OCI-LY1 (cell line): ENCODE data around the gene NAV2.

ENCODE experiments used
- H2AFZ ChIP-seq: fragments of 200-600 bp; sonication (generic), shearing (Covaris generic); 2 replicates; pipeline ENCODE4 v1.6.0; 2014; ENCODE audit warnings: antibody characterized with exemption, mild to moderate bottlenecking, low read length
- H3F3A ChIP-seq: fragments of 200-600 bp; sonication (generic), shearing (Covaris generic); 2 replicates; pipeline ENCODE4 v1.6.0; 2014; ENCODE audit warnings: mild to moderate bottlenecking, antibody characterized with exemption, low read length, moderate library complexity; ENCODE audit not compliant: insufficient read depth
- H3K27ac ChIP-seq: fragments of 200-600 bp; sonication (generic); 2 replicates; pipeline ENCODE4 v1.5.1; 2014; ENCODE audit warnings: low read length, mixed run types, mild to moderate bottlenecking, low read depth; ENCODE audit not compliant: poor library complexity, severe bottlenecking
- H3K27me3 ChIP-seq: fragments of 200-600 bp; sonication (generic); 2 replicates; pipeline ENCODE4 v1.6.0; 2014; ENCODE audit warnings: antibody characterized with exemption, mild to moderate bottlenecking, low read length, moderate library complexity; ENCODE audit not compliant: insufficient read depth
- H3K36me3 ChIP-seq: fragments of 200-600 bp; sonication (generic); 2 replicates; pipeline ENCODE4 v1.6.1; 2014; ENCODE audit warnings: mild to moderate bottlenecking, antibody characterized with exemption, low read length, moderate library complexity, mixed read lengths; ENCODE audit not compliant: insufficient read depth
- H3K4me1 ChIP-seq: fragments of 200-600 bp; sonication (generic); 2 replicates; pipeline ENCODE4 v1.5.1; 2014; ENCODE audit warnings: mild to moderate bottlenecking, low read length, moderate library complexity; ENCODE audit not compliant: insufficient read depth, severe bottlenecking
- H3K4me2 ChIP-seq: fragments of 200-600 bp; sonication (generic), shearing (Covaris generic); 2 replicates; pipeline ENCODE4 v1.6.1; 2014; ENCODE audit warnings: low read length
- H3K4me3 ChIP-seq: fragments of 200-600 bp; sonication (generic); 2 replicates; pipeline ENCODE4 v1.5.1; 2014; ENCODE audit warnings: low read length, low read depth, mild to moderate bottlenecking, mixed read lengths; ENCODE audit not compliant: poor library complexity, severe bottlenecking
- H3K79me2 ChIP-seq: fragments of 200-600 bp; shearing (Covaris generic); 2 replicates; pipeline ENCODE4 v1.6.1; 2016; ENCODE audit warnings: mixed run types, low read length, mixed read lengths; ENCODE audit not compliant: insufficient read depth
- H3K9ac ChIP-seq: fragments of 200-600 bp; sonication (generic), shearing (Covaris generic); 2 replicates; pipeline ENCODE4 v1.6.1; 2014; ENCODE audit warnings: mild to moderate bottlenecking, low read length, mixed read lengths
- H3K9me2 ChIP-seq: fragments of 200-600 bp; sonication (generic), shearing (Covaris generic); 2 replicates; pipeline ENCODE4 v1.6.1; 2014; ENCODE audit warnings: low read depth, mild to moderate bottlenecking, low read length, mixed read lengths
- H3K9me3 ChIP-seq: fragments of 200-600 bp; shearing (Covaris generic); 2 replicates; pipeline ENCODE4 v1.6.1; 2014; ENCODE audit warnings: low read length, mixed read lengths
- H4K20me1 ChIP-seq: fragments of 200-600 bp; sonication (generic), shearing (Covaris generic); 2 replicates; pipeline ENCODE4 v1.6.0; 2016; ENCODE audit warnings: mild to moderate bottlenecking, low read length; ENCODE audit not compliant: insufficient read depth
- CTCF ChIP-seq: fragments of 200-600 bp; sonication (generic), shearing (Covaris generic); IDR thresholded peaks from 2 replicates; pipeline ENCODE4 v1.5.1; 2017; ENCODE audit warnings: mild to moderate bottlenecking, antibody characterized with exemption, low read length, moderate library complexity, mixed read lengths
- EZH2 ChIP-seq: fragments of 200-600 bp; sonication (generic), shearing (Covaris generic); IDR thresholded peaks from 2 replicates; pipeline ENCODE4 v1.8.0; 2017; ENCODE audit warnings: borderline replicate concordance, mixed run types, mild to moderate bottlenecking, antibody characterized with exemption, low read length, moderate library complexity, mixed read lengths

NAV2 gene

DNA sequence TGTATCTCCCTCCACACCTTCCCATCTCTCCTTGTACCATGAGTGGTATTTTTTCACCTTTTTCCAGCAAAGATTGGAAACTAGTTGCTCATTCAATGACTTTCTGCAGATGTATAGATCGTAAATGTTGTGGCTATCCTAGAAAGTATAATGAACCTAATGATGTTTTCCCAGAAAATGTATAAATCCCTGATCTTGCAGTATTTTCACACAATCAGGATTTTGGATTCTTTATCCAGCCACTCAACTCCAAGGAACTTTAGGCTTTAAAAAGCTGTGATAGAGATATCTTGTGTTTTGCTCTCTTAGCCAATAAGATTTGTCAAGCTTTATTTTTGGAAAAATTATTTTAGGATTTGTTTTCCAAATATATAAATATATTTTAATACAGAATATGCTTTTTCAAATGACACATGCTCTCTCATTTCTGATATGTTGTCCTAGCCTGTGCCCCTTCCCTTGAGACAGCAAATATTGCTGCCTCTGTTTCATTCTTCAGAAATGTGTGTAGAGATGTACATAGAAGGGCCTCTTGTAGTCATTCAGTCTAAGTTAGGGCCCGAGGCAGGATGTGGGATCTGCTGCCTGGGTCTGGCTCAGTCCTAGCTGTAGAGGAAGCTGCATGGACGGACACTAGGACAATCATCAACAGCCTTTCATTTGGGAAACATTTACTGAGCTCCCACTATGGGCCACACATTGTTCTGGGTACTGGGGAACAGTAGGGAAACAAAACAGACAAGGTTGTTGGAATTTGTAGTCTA, 62.4 kb downstream of the NAV2 start:
- H3K4me2 ChIP-seq, result no peak overlapping the region
- no peaks in the 10 kb centered on the region for H3K4me1 ChIP-seq
- no peak overlapping the region for H2AFZ ChIP-seq
- H3K4me3 ChIP-seq, result no peak overlapping the region
- no peaks in the 10 kb centered on the region for H3K36me3 ChIP-seq
- no peaks in the 10 kb centered on the region for H3K9me2 ChIP-seq
- H3K27me3 ChIP-seq, result no peaks in the 10 kb centered on the region; the same call in 1 of the 2 replicates
- no peak overlapping the region for H3K27ac ChIP-seq
- TF ChIP-seq EZH2 (no peak), CTCF (no peak)
- H3K9ac ChIP-seq, result no peak overlapping the region
- no peaks in the 10 kb centered on the region for H4K20me1 ChIP-seq
- H3F3A ChIP-seq, result no peaks in the 10 kb centered on the region
- H3K9me3 ChIP-seq, result no peaks in the 10 kb centered on the region
- H3K79me2 ChIP-seq, result no peaks in the 10 kb centered on the region

DNA sequence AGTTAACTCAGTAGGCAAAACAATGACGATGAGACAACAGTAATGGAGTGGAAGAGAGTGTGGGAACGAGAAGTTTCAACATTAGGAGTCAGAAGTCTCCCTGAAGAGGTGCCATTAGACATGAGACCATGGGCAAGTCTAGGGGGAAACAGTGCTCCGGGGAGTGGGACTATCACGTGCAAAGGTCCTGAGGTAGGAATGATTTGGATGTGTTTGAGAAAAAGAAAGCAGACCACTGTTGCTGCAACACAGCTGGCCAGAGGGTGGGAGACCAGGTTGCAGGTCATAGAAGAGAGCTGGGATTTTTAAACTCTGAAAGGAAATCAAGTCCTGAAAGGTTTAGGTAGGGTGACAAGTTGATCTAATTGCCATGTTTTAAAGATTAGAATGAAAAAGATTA, 63.0 kb downstream of the NAV2 start:
- no peaks in the 10 kb centered on the region for H3K4me1 ChIP-seq
- no peak overlapping the region for H3K4me3 ChIP-seq
- no peaks in the 10 kb centered on the region for H3K36me3 ChIP-seq
- no peaks in the 10 kb centered on the region for H3K79me2 ChIP-seq
- no peaks in the 10 kb centered on the region for H4K20me1 ChIP-seq
- H3K9me3 ChIP-seq, result no peaks in the 10 kb centered on the region
- no peaks in the 10 kb centered on the region for H3K9me2 ChIP-seq
- H3K9ac ChIP-seq, result no peak overlapping the region
- H3K27ac ChIP-seq, result no peak overlapping the region
- no peak overlapping the region for H3K4me2 ChIP-seq
- no peak overlapping the region for H2AFZ ChIP-seq
- no peaks in the 10 kb centered on the region for H3F3A ChIP-seq
- no peak for TF ChIP-seq EZH2
- TF ChIP-seq CTCF, result no peak
- no peaks in the 10 kb centered on the region; the same call in 1 of the 2 replicates for H3K27me3 ChIP-seq

- H3K79me2 ChIP-seq, result no peaks in the 10 kb centered on the region
- no peaks in the 10 kb centered on the region for H3K4me1 ChIP-seq
- H3K9me3 ChIP-seq, result no peaks in the 10 kb centered on the region
- TF ChIP-seq EZH2 (no peak), CTCF (no peak)
- no peak overlapping the region for H3K9ac ChIP-seq
- no peaks in the 10 kb centered on the region for H4K20me1 ChIP-seq
- H3K4me2 ChIP-seq, result no peak overlapping the region
- no peak overlapping the region for H3K4me3 ChIP-seq
- no peaks in the 10 kb centered on the region for H3K9me2 ChIP-seq
- no peak overlapping the region for H2AFZ ChIP-seq
- H3K36me3 ChIP-seq, result no peaks in the 10 kb centered on the region
- H3K27me3 ChIP-seq, result no peaks in the 10 kb centered on the region
- no peak overlapping the region for H3K27ac ChIP-seq
- H3F3A ChIP-seq, result no peaks in the 10 kb centered on the region
Measured at GRCh38 chr11:19777039-19777376, 64.4 kb downstream of the NAV2 start.
